ENCODE measurements around the gene FTSJ1. TPM values are rescaled to one million over a fixed set of nuclear protein-coding genes. Genes with fewer than 3 reads are reported as not detected.

The FTSJ1 gene
- total RNA-seq, 1 experiment from 2014 or later, result 175 TPM

GRCh38 chrX:48504261-48504660 is 28.3 kb downstream of the FTSJ1 start:
- intact Hi-C loops (cut with micrococcal nuclease), result no loop called here
- ChIA-PET POLR2A (ENCODE audit: unreplicated experiment) (no interaction called here), CTCF (no interaction called here)
- H3K27ac ChIP-seq (ENCODE audit: low read length), result no peak overlapping the region
- TF ChIP-seq EZH2 (IDR thresholded peaks at IDR 0.05; ENCODE audit: low read length, unreplicated experiment) (no peak), CTCF (conservative IDR thresholded peaks at IDR 0.05; ENCODE audit: low read depth, low read length) (no peak), EZH2phosphoT487 (IDR thresholded peaks at IDR 0.05; ENCODE audit: borderline replicate concordance, low read length) (no peak)
- H2AFZ ChIP-seq (ENCODE audit: low read length), result no peak overlapping the region
- H3K9me3 ChIP-seq (ENCODE audit: low read length), result no peaks in the 10 kb centered on the region
- no peak overlapping the region for H3K4me3 ChIP-seq (ENCODE audit: low read length)
- no peaks in the 10 kb centered on the region for H3K27me3 ChIP-seq (ENCODE audit: low read length)
- H4K20me1 ChIP-seq (ENCODE audit: low read length), result no peaks in the 10 kb centered on the region
- BruUV-seq (replicated peaks), result no TSS peak
- H3K36me3 ChIP-seq (ENCODE audit: low read depth, low read length), result no peaks in the 10 kb centered on the region
- DNase-seq (no peak), ATAC-seq (no peak)
- H3K4me2 ChIP-seq (ENCODE audit: low read length), result no peak overlapping the region
- H3K9me2 ChIP-seq (replicated peaks; ENCODE audit: low read length), result no peaks in the 10 kb centered on the region
- H3K9ac ChIP-seq (ENCODE audit: low read length), result no peak overlapping the region
- peaks cover 11% of the 10 kb centered on the region; the same call in 1 of the 2 replicates for H3K79me2 ChIP-seq (ENCODE audit: low read length)
- H3F3A ChIP-seq (ENCODE audit: low read length, unreplicated experiment), result no peaks in the 10 kb centered on the region
- peaks cover 4% of the 10 kb centered on the region; the same call in 1 of the 2 replicates for H3K4me1 ChIP-seq (ENCODE audit: insufficient read depth, low read length)

GRCh38 chrX:48505481-48505880 is 29.5 kb downstream of the FTSJ1 start:
- H3K4me2 ChIP-seq (ENCODE audit: low read length), result no peak overlapping the region
- H3K36me3 ChIP-seq (ENCODE audit: low read depth, low read length), result no peaks in the 10 kb centered on the region
- H3K79me2 ChIP-seq (ENCODE audit: low read length), result peaks cover 19% of the 10 kb centered on the region; the same call in 1 of the 2 replicates
- peaks cover 11% of the 10 kb centered on the region; the same call in 1 of the 2 replicates for H3K4me1 ChIP-seq (ENCODE audit: insufficient read depth, low read length)
- TF ChIP-seq EZH2phosphoT487 (IDR thresholded peaks at IDR 0.05; ENCODE audit: borderline replicate concordance, low read length) (no peak), CTCF (conservative IDR thresholded peaks at IDR 0.05; ENCODE audit: low read depth, low read length) (no peak), EZH2 (IDR thresholded peaks at IDR 0.05; ENCODE audit: low read length, unreplicated experiment) (no peak)
- H4K20me1 ChIP-seq (ENCODE audit: low read length), result no peaks in the 10 kb centered on the region
- H3F3A ChIP-seq (ENCODE audit: low read length, unreplicated experiment), result no peaks in the 10 kb centered on the region
- no peak overlapping the region for H3K27ac ChIP-seq (ENCODE audit: low read length)
- H3K9ac ChIP-seq (ENCODE audit: low read length), result no peak overlapping the region
- no peaks in the 10 kb centered on the region for H3K9me3 ChIP-seq (ENCODE audit: low read length)
- intact Hi-C loops (cut with micrococcal nuclease), result no loop called here
- BruUV-seq (replicated peaks), result no TSS peak
- H3K4me3 ChIP-seq (ENCODE audit: low read length), result no peak overlapping the region
- ATAC-seq (no peak), DNase-seq (no peak)
- POLR2A ChIA-PET (ENCODE audit: unreplicated experiment), result no interaction called here
- H3K27me3 ChIP-seq (ENCODE audit: low read length), result no peaks in the 10 kb centered on the region
- CTCF ChIA-PET, result interaction anchor here (0.6 kb wide), 1 partner anchor 11 kb away, joined by 3 read pairs; no protein-coding TSS in a partner anchor
- no peak overlapping the region for H2AFZ ChIP-seq (ENCODE audit: low read length)
- H3K9me2 ChIP-seq (replicated peaks; ENCODE audit: low read length), result no peaks in the 10 kb centered on the region

- no peak for ATAC-seq
- TF ChIP-seq EZH2 (IDR thresholded peaks at IDR 0.05; ENCODE audit: low read length, unreplicated experiment) (no peak), EZH2phosphoT487 (IDR thresholded peaks at IDR 0.05; ENCODE audit: borderline replicate concordance, low read length) (no peak), CTCF (conservative IDR thresholded peaks at IDR 0.05; ENCODE audit: low read depth, low read length) (no peak)
- BruUV-seq (replicated peaks), result no TSS peak
- H3K79me2 ChIP-seq (ENCODE audit: low read length), result peaks cover 19% of the 10 kb centered on the region; the same call in 1 of the 2 replicates
- H3K36me3 ChIP-seq (ENCODE audit: low read depth, low read length), result no peaks in the 10 kb centered on the region
- H3K27me3 ChIP-seq (ENCODE audit: low read length), result no peaks in the 10 kb centered on the region
- CTCF ChIA-PET, result no interaction called here
- H3K9me3 ChIP-seq (ENCODE audit: low read length), result no peaks in the 10 kb centered on the region
- peaks cover 11% of the 10 kb centered on the region; the same call in 1 of the 2 replicates for H3K4me1 ChIP-seq (ENCODE audit: insufficient read depth, low read length)
- no peak overlapping the region for H3K4me3 ChIP-seq (ENCODE audit: low read length)
- intact Hi-C loops (cut with micrococcal nuclease), result no loop called here
- H3K27ac ChIP-seq (ENCODE audit: low read length), result no peak overlapping the region
- DNase-seq, result no peak
- H3F3A ChIP-seq (ENCODE audit: low read length, unreplicated experiment), result no peaks in the 10 kb centered on the region
- H4K20me1 ChIP-seq (ENCODE audit: low read length), result no peaks in the 10 kb centered on the region
- POLR2A ChIA-PET (ENCODE audit: unreplicated experiment), result no interaction called here
- no peak overlapping the region for H3K9ac ChIP-seq (ENCODE audit: low read length)
- H3K4me2 ChIP-seq (ENCODE audit: low read length), result no peak overlapping the region
- no peaks in the 10 kb centered on the region for H3K9me2 ChIP-seq (replicated peaks; ENCODE audit: low read length)
- H2AFZ ChIP-seq (ENCODE audit: low read length), result no peak overlapping the region
These were observed 31.2 kb downstream of the FTSJ1 start for GRCh38 chrX:48507246-48507645.

Measured in PC-3 (cell line).